Tibial nerve (tissue), 3 donors: Measurements from ENCODE around the gene DHFR.

ENCODE experiments used
- POLR2A ChIP-seq, 2 donors: fragments of 450-650 bp; IDR thresholded peaks; one replicate each; pipeline ENCODE4 v1.6.1; 2017; ENCODE audit warnings: antibody characterized with exemption in 2 of 2, mild to moderate bottlenecking in 2 of 2, moderate library complexity in 2 of 2
- TF ChIP-seq, protein P1 (sequence below), 5 experiments: fragments of 200-600 bp in 3 of 5; fragments of 450-650 bp in 2 of 5; sonication (generic) in 3 of 5; IDR thresholded peaks; one replicate each; pipeline ENCODE4 v1.5.1; 2016 to 2019; ENCODE audit warnings: antibody characterized with exemption in 5 of 5, mild to moderate bottlenecking in 3 of 5, moderate library complexity in 2 of 5

- TF ChIP-seq, protein P1, sequence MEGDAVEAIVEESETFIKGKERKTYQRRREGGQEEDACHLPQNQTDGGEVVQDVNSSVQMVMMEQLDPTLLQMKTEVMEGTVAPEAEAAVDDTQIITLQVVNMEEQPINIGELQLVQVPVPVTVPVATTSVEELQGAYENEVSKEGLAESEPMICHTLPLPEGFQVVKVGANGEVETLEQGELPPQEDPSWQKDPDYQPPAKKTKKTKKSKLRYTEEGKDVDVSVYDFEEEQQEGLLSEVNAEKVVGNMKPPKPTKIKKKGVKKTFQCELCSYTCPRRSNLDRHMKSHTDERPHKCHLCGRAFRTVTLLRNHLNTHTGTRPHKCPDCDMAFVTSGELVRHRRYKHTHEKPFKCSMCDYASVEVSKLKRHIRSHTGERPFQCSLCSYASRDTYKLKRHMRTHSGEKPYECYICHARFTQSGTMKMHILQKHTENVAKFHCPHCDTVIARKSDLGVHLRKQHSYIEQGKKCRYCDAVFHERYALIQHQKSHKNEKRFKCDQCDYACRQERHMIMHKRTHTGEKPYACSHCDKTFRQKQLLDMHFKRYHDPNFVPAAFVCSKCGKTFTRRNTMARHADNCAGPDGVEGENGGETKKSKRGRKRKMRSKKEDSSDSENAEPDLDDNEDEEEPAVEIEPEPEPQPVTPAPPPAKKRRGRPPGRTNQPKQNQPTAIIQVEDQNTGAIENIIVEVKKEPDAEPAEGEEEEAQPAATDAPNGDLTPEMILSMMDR (IDR thresholded peaks at IDR 0.05): no peak
- no peak for TF ChIP-seq POLR2A (IDR thresholded peaks at IDR 0.05)
Observed at GRCh38 chr5:80689627-80690026, 34.8 kb upstream of the DHFR start.
